VCaP (cell line): ENCODE data around the gene CXorf65.

Experiments used
- H3K27ac ChIP-seq: fragments of 450-650 bp; 2 replicates; pipeline ENCODE4 v1.5.1; 2017
- TF ChIP-seq, protein P1 (sequence below): fragments of 450-650 bp; conservative IDR thresholded peaks from 2 replicates; pipeline ENCODE4 v1.5.1; 2017; ENCODE audit warnings: mild to moderate bottlenecking, moderate library complexity

CXorf65 gene

DNA sequence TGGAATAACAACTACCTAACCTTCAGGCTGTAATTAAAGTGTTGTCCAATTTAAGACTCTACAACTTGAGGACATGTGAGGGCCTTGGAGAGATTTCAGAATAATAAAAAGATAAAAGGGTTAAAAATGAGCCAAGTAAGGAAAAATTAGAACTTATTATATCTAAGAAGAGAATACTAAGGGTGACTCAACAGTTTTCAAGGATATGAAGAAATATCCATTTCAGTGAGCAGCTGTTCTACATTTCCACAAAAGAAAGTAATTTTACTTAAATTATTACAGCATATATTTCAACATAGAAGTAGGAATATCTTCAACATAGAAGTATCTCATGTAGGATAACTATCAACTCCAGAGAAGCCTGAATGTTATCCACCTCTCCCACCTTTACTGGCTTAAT is 49.7 kb downstream of the CXorf65 start:
- no peak overlapping the region for H3K27ac ChIP-seq
- TF ChIP-seq, protein P1, sequence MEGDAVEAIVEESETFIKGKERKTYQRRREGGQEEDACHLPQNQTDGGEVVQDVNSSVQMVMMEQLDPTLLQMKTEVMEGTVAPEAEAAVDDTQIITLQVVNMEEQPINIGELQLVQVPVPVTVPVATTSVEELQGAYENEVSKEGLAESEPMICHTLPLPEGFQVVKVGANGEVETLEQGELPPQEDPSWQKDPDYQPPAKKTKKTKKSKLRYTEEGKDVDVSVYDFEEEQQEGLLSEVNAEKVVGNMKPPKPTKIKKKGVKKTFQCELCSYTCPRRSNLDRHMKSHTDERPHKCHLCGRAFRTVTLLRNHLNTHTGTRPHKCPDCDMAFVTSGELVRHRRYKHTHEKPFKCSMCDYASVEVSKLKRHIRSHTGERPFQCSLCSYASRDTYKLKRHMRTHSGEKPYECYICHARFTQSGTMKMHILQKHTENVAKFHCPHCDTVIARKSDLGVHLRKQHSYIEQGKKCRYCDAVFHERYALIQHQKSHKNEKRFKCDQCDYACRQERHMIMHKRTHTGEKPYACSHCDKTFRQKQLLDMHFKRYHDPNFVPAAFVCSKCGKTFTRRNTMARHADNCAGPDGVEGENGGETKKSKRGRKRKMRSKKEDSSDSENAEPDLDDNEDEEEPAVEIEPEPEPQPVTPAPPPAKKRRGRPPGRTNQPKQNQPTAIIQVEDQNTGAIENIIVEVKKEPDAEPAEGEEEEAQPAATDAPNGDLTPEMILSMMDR: no peak
